HepG2 (cell line): ENCODE data around the gene PDLIM7. TPM values are rescaled to one million over a fixed set of nuclear protein-coding genes. Genes with fewer than 3 reads are reported as not detected.

Experiments used
- BRD4 ChIP-seq: sonication (generic); formaldehyde crosslinking; IDR thresholded peaks from 2 replicates; pipeline ENCODE4 v1.4.0; 2020; ENCODE audit warnings: missing genetic modification reagents
- CBX5 ChIP-seq: sonication (generic); formaldehyde crosslinking; IDR thresholded peaks from 2 replicates; pipeline ENCODE4 v1.4.0; 2020; ENCODE audit warnings: missing genetic modification reagents, borderline replicate concordance
- CREM ChIP-seq, 2 experiments: sonication (generic) in 1 of 2; formaldehyde crosslinking in 1 of 2; IDR thresholded peaks; 2 replicates each; pipeline versions ENCODE4 v1.4.0 to v1.6.1; 2016 to 2020; ENCODE audit warnings: antibody characterized with exemption in 1 of 2, mild to moderate bottlenecking in 1 of 2, missing genetic modification reagents in 1 of 2
- HOXA9 ChIP-seq: sonication (generic); formaldehyde crosslinking; IDR thresholded peaks from 2 replicates; pipeline ENCODE4 v1.8.1; 2022; ENCODE audit warnings: missing genetic modification reagents, mild to moderate bottlenecking, moderate library complexity, borderline replicate concordance
- LCORL ChIP-seq, 2 experiments: fragments of 450-650 bp in 1 of 2; sonication (generic) in 1 of 2; formaldehyde crosslinking in 1 of 2; IDR thresholded peaks; 2 replicates each; pipeline versions ENCODE4 v1.5.0 to v1.6.1; 2017 to 2020; ENCODE audit warnings: antibody characterized with exemption in 1 of 2, missing genetic modification reagents in 1 of 2
- MIER2 ChIP-seq: IDR thresholded peaks from 2 replicates; pipeline ENCODE4 v1.6.1; 2016; ENCODE audit warnings: missing biosample characterization, missing genetic modification reagents
- MTA1 ChIP-seq: sonication (generic); formaldehyde crosslinking; IDR thresholded peaks from 2 replicates; pipeline ENCODE4 v1.4.0; 2020; ENCODE audit warnings: missing genetic modification reagents, mild to moderate bottlenecking, borderline replicate concordance
- NCOA5 ChIP-seq: sonication (generic); formaldehyde crosslinking; IDR thresholded peaks from 2 replicates; pipeline ENCODE4 v1.4.0; 2020; ENCODE audit warnings: missing genetic modification reagents
- NFE2L2 ChIP-seq: fragments of 150-350 bp; IDR thresholded peaks from 2 replicates; pipeline ENCODE4 v1.6.1; 2014; ENCODE audit warnings: low read length
- SPEN ChIP-seq: sonication (generic); formaldehyde crosslinking; IDR thresholded peaks from 2 replicates; pipeline ENCODE4 v1.5.1; 2020; ENCODE audit warnings: low read depth, mild to moderate bottlenecking, missing genetic modification reagents
- TCF7 ChIP-seq: sonication (generic); IDR thresholded peaks from 2 replicates; pipeline ENCODE4 v1.6.1; 2016; ENCODE audit warnings: antibody characterized with exemption, low read depth
- ZBTB21 ChIP-seq: sonication (generic); formaldehyde crosslinking; IDR thresholded peaks from 2 replicates; pipeline ENCODE4 v1.4.0; 2020; ENCODE audit warnings: missing genetic modification reagents
- ZBTB7A ChIP-seq: sonication (generic); formaldehyde crosslinking; IDR thresholded peaks from 2 replicates; pipeline ENCODE4 v1.8.0; 2022; ENCODE audit warnings: mild to moderate bottlenecking, missing genetic modification reagents
- ZFP41 ChIP-seq: sonication (generic); formaldehyde crosslinking; IDR thresholded peaks from 2 replicates; pipeline ENCODE4 v1.4.0; 2020; ENCODE audit warnings: mild to moderate bottlenecking, missing genetic modification reagents, borderline replicate concordance
- ZNF20 ChIP-seq: sonication (generic); formaldehyde crosslinking; IDR thresholded peaks from 2 replicates; pipeline ENCODE4 v1.4.0; 2020; ENCODE audit warnings: mild to moderate bottlenecking, moderate library complexity, missing genetic modification reagents
- ZNF326 ChIP-seq: sonication (generic); formaldehyde crosslinking; IDR thresholded peaks from 2 replicates; pipeline ENCODE4 v1.4.0; 2020; ENCODE audit warnings: missing genetic modification reagents, borderline replicate concordance
- ZNF354B ChIP-seq: sonication (generic); formaldehyde crosslinking; IDR thresholded peaks from 2 replicates; pipeline ENCODE4 v1.8.0; 2022; ENCODE audit warnings: mild to moderate bottlenecking, missing genetic modification reagents
- ZNF383 ChIP-seq: sonication (generic); formaldehyde crosslinking; IDR thresholded peaks from 2 replicates; pipeline ENCODE4 v1.4.0; 2020; ENCODE audit warnings: missing genetic modification reagents, mild to moderate bottlenecking, borderline replicate concordance
- ZNF451 ChIP-seq: sonication (generic); formaldehyde crosslinking; IDR thresholded peaks from 2 replicates; pipeline ENCODE4 v1.5.0; 2020; ENCODE audit warnings: mild to moderate bottlenecking, missing genetic modification reagents
- ZNF562 ChIP-seq: sonication (generic); formaldehyde crosslinking; IDR thresholded peaks from 2 replicates; pipeline ENCODE4 v1.8.0; 2022; ENCODE audit warnings: missing genetic modification reagents, borderline replicate concordance
- ZNF660 ChIP-seq: sonication (generic); formaldehyde crosslinking; IDR thresholded peaks from 2 replicates; pipeline ENCODE4 v1.5.1; 2020; ENCODE audit warnings: mild to moderate bottlenecking, low read depth, missing genetic modification reagents, borderline replicate concordance
- ZNF674 ChIP-seq: sonication (generic); formaldehyde crosslinking; IDR thresholded peaks from 2 replicates; pipeline ENCODE4 v1.5.0; 2020; ENCODE audit warnings: low read depth, mild to moderate bottlenecking, missing genetic modification reagents
- ZNF720 ChIP-seq: sonication (generic); formaldehyde crosslinking; IDR thresholded peaks from 2 replicates; pipeline ENCODE4 v1.4.0; 2020; ENCODE audit warnings: missing genetic modification reagents
- polyA plus RNA-seq, 8 experiments: library from polyadenylated mRNA; depleted of rRNA in 3 of 8; stranded (reverse) in 7 of 8; unstranded in 1 of 8; fragments of >200 nt; fragmentation: Illumina TruSeq in 4 of 8; extraction: Trizol in 4 of 8; gene quantifications; 2 replicates each; pipeline versions ENCODE4 v1.2.1 to v1.2.3, GENCODE V29; 2011 to 2016; ENCODE audit warnings: low read depth in 4 of 8, missing spikeins in 1 of 8, mixed read lengths in 1 of 8; ENCODE audit not compliant: insufficient read depth in 1 of 8
- total RNA-seq, 5 experiments: library from RNA; depleted of rRNA; stranded (reverse); fragments of >200 nt; fragmentation: Illumina TruSeq; extraction: Trizol; gene quantifications; 2 replicates each; pipeline ENCODE4 v1.2.3, GENCODE V29; 2016; ENCODE audit warnings: low read depth in 1 of 5
- TF ChIP-seq, protein P1 (sequence below), 2 experiments: sonication (generic) in 1 of 2; formaldehyde crosslinking in 1 of 2; IDR thresholded peaks; 2 replicates each; pipeline versions ENCODE4 v1.5.1 to v1.6.1; 2011 to 2020; ENCODE audit warnings: borderline replicate concordance in 1 of 2, low read depth in 1 of 2, low read length in 1 of 2, mild to moderate bottlenecking in 1 of 2, missing genetic modification reagents in 1 of 2, moderate library complexity in 1 of 2
- TF ChIP-seq, protein P2 (sequence below): sonication (generic); formaldehyde crosslinking; IDR thresholded peaks from 2 replicates; pipeline ENCODE4 v1.8.1; 2023; ENCODE audit warnings: mild to moderate bottlenecking, moderate library complexity, missing genetic modification reagents

Gene PDLIM7
- total and polyA plus RNA-seq, 2 of the 13 experiments (the other 11 are each of a cell fraction or from before 2014, with no cell fraction given) = 21.1 to 31.3 TPM

DNA sequence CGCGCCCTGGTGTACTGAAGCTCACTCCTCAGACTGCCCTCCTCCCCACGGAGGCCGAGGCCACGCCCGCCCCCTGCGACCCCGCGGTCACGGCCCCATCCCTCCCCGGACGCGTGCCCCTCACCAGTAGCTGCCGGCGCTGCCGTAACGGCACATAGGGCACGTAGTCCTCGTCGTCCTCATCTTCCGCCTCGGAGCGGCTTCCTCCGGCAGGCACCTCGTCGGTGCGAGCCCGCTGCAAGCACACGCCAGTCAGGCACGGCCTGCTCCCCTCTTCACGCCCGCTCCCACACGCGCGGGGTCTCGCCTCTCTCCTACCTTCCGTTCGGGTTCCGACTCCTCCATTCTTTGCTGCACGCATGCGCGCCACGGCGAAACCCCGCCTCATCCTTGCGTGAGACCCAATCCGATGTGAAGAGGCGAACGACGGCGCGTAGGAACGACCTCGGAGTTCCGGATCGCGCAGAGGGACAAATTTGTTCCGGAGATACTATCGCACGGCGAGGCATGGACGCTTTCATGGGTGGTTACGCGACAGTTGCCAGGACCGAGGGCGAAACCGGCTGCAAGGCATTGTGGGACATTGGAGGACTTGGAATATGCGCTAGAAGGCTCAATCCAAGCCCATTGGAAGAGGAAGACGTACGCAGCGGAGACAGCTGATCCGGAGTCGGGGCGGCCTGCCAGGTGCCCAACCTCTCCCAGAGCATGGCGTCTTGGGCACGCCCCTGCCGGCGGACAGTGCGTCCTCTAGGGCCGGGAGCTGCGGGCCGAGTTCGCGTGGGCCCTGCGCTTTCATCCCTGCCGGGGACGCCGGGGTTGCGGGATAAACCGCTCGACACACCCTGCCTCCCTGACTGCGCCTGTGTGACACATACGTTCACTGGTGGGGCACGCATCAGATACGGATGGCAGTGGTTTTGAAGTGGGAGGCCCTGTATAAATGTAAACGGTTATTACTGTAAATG, 19.5 kb upstream of the PDLIM7 start, which contains the start of gene DDX41 (continued):
- TF ChIP-seq LCORL (IDR thresholded peaks at IDR 0.05) (no peak), LCORL (CRISPR knock-in tag; IDR thresholded peaks at IDR 0.05) (peak; percentile 70; the same call in 1 of the 2 replicates), MTA1 (CRISPR knock-in tag) (peak; percentile 80), MIER2 (peak; percentile 81; the same call in 1 of the 2 replicates), ZNF660 (CRISPR knock-in tag) (no peak), BRD4 (CRISPR knock-in tag) (peak; percentile 66; the same call in 1 of the 2 replicates), ZNF354B (CRISPR knock-in tag) (no peak), ZNF674 (CRISPR knock-in tag) (no peak), CREM (IDR thresholded peaks at IDR 0.05) (peak; percentile 94), CREM (CRISPR knock-in tag; IDR thresholded peaks at IDR 0.05) (no peak), ZNF20 (CRISPR knock-in tag) (no peak), ZNF383 (CRISPR knock-in tag) (peak; percentile 89; the same call in 1 of the 2 replicates), SPEN (CRISPR knock-in tag) (peak; percentile 93), ZNF451 (CRISPR knock-in tag) (peak; percentile 91), HOXA9 (CRISPR knock-in tag) (peak; percentile 90), ZBTB7A (CRISPR knock-in tag) (peak; percentile 73), ZNF562 (CRISPR knock-in tag) (no peak), ZBTB21 (no peak), NCOA5 (CRISPR knock-in tag) (no peak), NFE2L2 (no peak), TCF7 (no peak), ZFP41 (CRISPR knock-in tag) (0 out of 2 replicates have a peak, but pooled peaks have one; percentile 41), ZNF326 (no peak), CBX5 (CRISPR knock-in tag) (peak; percentile 85), ZNF720 (no peak)
- TF ChIP-seq, protein P1, sequence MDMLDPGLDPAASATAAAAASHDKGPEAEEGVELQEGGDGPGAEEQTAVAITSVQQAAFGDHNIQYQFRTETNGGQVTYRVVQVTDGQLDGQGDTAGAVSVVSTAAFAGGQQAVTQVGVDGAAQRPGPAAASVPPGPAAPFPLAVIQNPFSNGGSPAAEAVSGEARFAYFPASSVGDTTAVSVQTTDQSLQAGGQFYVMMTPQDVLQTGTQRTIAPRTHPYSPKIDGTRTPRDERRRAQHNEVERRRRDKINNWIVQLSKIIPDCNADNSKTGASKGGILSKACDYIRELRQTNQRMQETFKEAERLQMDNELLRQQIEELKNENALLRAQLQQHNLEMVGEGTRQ (IDR thresholded peaks at IDR 0.05; ENCODE audit: low read depth, low read length) = no peak
- TF ChIP-seq, protein P1 (CRISPR knock-in tag; IDR thresholded peaks at IDR 0.05; ENCODE audit: borderline replicate concordance) = no peak; the same call in 1 of the 2 replicates
- TF ChIP-seq, protein P2, sequence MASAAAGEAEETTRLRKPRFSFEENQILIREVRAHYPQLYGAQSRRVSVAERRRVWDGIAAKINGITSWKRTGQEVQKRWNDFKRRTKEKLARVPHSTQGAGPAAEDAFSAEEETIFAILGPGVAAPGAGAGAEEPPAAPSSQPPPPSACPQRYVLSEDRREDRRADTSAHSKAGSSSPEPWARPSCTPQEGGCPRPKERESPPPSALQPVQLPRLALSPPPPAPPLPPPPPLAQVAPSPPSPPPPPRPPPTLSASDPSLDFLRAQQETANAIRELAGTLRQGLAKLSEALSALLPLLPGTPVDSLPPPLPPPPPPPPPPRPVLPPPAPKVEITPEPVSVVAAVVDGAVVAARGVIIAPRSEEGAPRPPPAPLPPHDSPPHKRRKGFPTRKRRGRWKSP (CRISPR knock-in tag) = peak; percentile 89; the same call in 1 of the 2 replicates
